Adrenal gland (tissue), 5 donors: ENCODE results near the gene CELSR2.

Source experiments
- POLR2A ChIP-seq, 2 donors: fragments of 450-650 bp; IDR thresholded peaks; one replicate each; pipeline ENCODE4 v1.6.1; 2017; ENCODE audit warnings: antibody characterized with exemption in 2 of 2, mild to moderate bottlenecking in 2 of 2, moderate library complexity in 1 of 2
- TF ChIP-seq, protein P1 (sequence below), 6 experiments: fragments of 450-650 bp in 4 of 6; fragments of 200-600 bp in 2 of 6; sonication (generic) in 1 of 6; IDR thresholded peaks; 1 replicate in 5 of 6; 2 replicates in 1 of 6; pipeline versions ENCODE4 v1.5.1 to v1.8.0; 2016 to 2021; ENCODE audit warnings: antibody characterized with exemption in 6 of 6, mild to moderate bottlenecking in 2 of 6, moderate library complexity in 1 of 6
- donor health status: DM: no; HTN: no; CAD: no.

GRCh38 chr1:109269981-109270622 lies 20.8 kb downstream of the CELSR2 start:
- TF ChIP-seq, protein P1, sequence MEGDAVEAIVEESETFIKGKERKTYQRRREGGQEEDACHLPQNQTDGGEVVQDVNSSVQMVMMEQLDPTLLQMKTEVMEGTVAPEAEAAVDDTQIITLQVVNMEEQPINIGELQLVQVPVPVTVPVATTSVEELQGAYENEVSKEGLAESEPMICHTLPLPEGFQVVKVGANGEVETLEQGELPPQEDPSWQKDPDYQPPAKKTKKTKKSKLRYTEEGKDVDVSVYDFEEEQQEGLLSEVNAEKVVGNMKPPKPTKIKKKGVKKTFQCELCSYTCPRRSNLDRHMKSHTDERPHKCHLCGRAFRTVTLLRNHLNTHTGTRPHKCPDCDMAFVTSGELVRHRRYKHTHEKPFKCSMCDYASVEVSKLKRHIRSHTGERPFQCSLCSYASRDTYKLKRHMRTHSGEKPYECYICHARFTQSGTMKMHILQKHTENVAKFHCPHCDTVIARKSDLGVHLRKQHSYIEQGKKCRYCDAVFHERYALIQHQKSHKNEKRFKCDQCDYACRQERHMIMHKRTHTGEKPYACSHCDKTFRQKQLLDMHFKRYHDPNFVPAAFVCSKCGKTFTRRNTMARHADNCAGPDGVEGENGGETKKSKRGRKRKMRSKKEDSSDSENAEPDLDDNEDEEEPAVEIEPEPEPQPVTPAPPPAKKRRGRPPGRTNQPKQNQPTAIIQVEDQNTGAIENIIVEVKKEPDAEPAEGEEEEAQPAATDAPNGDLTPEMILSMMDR (IDR thresholded peaks at IDR 0.05): no peak
- no peak for TF ChIP-seq POLR2A (IDR thresholded peaks at IDR 0.05)
